T-helper 2 cell treated with Interferon-gamma antibody and Interleukin-4, amounts not matched to agents 100 ng/mL and 5 ng/mL, for 36 hours (primary cell): Measurements from ENCODE around the gene ADCY2. TPM values are rescaled to one million over a fixed set of nuclear protein-coding genes. Genes with fewer than 3 reads are reported as not detected.

Source experiments
- intact Hi-C: fragments of 100-400 bp; cut with micrococcal nuclease; formaldehyde crosslinking; loops from one replicate; pipeline ENCODE4 v1.15.1; 2023
- total RNA-seq: library from RNA; stranded (reverse); gene quantifications from 2 replicates; pipeline ENCODE4 v1.2.3, GENCODE V29; 2022

The ADCY2 gene
- total RNA-seq, 1 donor from 2014 or later: not detected

GRCh38 chr5:7741415-7742065 is 345.6 kb downstream of the ADCY2 start:
- intact Hi-C loops: no loop called here

- intact Hi-C loops: no loop called here
Observed at GRCh38 chr5:7742241-7742656, 346.3 kb downstream of the ADCY2 start.

DNA sequence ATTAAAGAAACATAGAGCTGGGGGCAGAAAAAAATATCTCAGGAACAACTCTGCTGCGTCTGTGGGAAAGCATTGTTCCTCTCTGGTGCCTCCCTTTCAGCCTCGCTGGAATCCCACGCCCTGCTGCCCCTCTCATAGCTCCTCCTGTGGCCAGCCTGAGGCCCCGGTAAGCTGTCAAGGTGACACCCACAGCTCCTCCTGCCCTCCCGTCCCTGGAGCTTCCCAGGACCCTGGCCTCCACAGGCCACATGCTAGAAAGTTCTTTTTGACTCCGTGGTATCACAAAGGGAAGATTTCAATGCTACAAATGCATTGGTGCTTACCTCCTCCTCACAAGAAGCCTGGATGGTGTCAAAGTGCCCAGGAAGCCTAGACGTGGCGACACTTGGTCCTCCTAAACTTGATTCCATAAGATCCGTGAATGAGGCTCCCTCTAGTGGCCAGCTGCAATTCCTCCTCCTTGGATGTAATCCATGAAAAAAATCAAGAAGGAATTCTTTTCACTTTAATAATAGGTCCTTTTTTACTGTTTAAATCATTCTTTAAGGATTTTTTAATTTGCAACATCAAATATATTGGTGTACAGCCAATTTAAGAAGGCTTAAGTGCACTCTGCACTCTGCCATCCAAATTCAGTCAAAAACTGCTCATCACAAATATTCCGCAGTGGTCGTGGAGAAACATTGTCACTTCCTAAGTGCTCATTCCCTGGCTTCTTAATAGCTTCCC is 350.1 kb downstream of the ADCY2 start:
- intact Hi-C loops: loop anchor here (1.0 to 2.0 kb wide), 2 partner anchors 925 to 981 kb away; no protein-coding TSS in a partner anchor

DNA sequence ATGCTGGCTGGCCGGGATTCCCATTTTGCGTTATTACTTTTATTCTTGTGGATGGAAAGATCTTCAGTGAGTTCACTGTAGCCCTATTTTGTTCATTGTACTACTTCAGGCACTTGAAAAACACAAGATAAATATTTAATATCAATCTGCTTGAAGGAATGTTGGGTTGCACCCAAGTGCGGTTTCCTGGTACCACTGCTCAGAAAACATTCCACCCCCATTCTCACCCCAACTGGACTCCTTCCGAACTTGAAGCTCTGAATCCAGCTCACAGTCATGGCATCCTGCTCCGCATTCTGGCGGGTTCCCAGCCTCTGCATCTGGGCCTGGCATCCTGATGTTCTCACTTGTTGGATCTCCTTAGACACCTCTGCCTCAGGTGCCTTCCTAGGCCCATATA is 351.8 kb downstream of the ADCY2 start:
- intact Hi-C loops: loop anchor here (2.0 kb wide), 1 partner anchor 983 kb away; no protein-coding TSS in a partner anchor

DNA sequence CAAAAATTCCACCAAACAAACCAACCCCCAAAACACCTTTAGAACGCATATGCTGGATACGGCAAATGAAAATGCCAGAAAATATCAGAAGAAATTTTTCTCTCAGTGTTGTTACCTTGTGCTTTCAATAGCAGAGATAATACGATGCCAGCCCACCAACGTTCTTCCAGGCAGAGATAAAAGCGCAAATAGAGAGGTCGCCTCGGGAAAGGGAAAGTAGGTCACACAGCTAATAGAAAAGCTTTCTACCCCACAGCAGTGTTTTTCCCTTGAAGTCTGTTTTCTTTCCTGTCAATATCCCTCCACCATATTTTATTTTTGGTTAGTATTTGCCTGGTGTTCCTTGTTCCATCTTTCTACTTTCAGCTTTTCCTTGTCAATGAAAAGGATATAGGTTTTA is 353.7 kb downstream of the ADCY2 start:
- intact Hi-C loops: no loop called here

DNA sequence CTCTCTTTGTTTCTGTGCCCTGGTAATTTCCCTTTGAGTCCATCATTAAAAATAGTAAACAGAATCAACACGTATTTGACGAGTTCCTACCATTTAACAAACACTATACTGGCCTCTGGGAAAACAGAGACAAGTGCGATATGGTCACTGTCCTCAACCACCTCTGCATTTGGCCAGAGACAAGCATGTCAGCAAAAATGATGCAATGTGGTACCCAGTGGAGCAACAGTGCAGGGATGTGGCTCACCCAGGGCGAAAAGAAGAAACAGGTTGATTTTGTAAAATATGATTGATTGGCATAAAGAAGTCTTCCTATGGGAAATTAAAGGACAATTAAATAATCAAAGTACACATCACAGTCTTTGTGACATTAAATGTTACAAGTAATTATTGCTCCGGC is 355.9 kb downstream of the ADCY2 start:
- intact Hi-C loops: no loop called here

DNA sequence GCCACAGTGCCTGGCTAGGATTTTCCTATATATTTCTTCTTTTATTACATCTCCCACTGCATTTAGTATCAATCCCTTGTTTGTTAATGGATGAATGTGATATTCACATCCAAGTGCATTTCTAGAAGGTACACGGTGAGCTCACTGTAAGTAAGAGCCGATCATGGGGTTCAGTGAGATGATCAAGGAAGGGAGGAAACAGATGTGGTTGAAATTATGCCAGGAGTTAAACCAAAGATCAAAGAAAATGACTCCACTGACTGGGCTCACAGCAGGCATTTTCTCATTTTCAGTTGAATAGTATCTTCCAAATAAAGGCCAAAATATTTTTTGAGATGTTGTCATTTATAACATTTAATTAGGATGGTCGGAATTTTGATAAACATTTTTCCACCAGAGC is 357.2 kb downstream of the ADCY2 start:
- intact Hi-C loops: no loop called here

GRCh38 chr5:7753596-7753995 is 357.7 kb downstream of the ADCY2 start:
- intact Hi-C loops: no loop called here

- intact Hi-C loops: loop anchor here (1.0 kb wide), 1 partner anchor 103 kb away; no protein-coding TSS in a partner anchor
Observed at GRCh38 chr5:7754490-7754889, 358.6 kb downstream of the ADCY2 start.

DNA sequence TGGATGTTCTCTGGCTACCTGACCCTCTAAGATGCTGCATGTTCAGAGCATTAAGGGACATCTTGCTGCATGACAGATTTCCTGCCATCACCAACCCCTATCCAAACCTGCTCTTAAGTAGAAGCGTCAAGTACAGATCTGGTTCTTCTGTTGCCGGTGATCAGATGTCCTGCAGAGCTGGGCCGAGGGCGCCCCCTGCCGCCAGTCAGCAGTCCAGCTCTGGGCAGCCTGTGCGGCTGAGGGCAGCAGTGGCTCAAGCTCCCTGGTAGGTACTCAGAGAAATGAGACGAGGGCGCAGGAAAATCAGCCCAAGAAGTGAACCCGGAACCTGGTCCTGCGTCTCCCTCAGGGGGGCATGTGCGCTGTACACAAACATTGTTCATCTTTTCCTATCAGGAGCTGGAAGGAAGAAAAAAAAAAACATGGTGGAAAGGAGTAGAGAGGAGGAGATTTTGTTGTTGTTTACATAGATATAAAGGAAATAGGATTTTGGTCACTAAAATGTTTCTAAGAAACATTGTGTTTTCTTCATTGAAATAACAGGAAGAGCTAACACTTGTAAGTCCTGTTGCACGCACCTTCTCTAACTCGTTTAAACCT is 359.2 kb downstream of the ADCY2 start:
- intact Hi-C loops: loop anchor here (1.0 kb wide), 1 partner anchor 102 kb away; no protein-coding TSS in a partner anchor

DNA sequence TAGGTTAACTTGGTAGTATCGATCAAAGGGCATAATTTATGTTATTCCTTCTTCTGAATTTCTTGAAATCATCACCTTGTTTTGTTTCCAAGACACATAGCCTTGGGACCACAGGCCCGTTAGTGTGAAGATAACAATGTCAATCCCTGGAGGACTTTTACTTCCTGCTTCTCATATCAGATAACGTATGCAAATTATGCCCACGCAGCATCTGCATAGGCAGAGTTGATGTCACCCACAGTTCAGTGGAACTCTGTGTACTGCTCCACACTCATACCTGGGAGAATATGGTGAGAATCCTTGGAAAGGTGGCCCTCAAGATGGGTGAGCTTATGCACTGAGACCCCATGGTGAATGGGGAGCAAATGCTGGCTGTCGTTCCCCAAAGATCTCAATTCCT is 360.0 kb downstream of the ADCY2 start:
- intact Hi-C loops: no loop called here

DNA sequence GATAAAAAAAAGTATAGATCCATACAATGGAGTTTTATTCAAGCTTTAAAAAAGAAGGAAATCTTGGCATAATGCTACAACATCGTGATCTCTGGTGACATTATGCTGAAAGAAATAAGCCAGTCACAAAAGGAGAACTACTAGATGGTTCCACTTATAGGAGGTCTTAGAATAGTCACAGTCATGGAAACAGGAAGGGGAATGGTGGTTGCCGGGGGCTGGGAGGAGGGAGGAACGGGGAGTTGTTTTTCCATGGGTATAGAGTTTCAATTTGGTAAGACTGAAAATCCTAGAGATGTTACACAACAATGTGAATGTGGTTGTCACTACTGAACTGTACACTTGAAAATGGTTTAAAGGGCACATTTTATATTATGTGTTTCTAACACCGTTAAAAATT is 360.5 kb downstream of the ADCY2 start:
- intact Hi-C loops: no loop called here

GRCh38 chr5:7759257-7759871 is 363.4 kb downstream of the ADCY2 start:
- intact Hi-C loops: no loop called here

GRCh38 chr5:7759951-7760580 is 364.1 kb downstream of the ADCY2 start:
- intact Hi-C loops: no loop called here

DNA sequence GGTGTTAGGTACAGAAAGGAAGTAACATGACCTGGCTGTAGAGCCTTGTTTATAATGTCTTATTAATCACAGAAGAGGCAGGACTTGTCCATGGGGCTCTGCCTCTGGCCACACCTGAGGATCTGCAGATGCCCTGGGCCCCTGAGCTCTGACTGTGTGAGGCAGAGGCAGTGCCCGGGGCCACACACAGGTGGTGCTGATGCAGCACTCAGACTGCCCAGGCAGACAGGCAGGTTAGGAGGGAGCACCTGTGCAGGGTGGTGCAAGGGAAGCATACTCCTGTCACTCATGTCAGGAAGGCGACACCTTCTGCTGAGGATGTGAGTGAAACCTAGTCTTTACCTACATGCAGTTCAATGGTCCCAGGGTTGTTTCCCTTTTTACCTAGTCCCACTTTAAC is 366.3 kb downstream of the ADCY2 start:
- intact Hi-C loops: no loop called here

DNA sequence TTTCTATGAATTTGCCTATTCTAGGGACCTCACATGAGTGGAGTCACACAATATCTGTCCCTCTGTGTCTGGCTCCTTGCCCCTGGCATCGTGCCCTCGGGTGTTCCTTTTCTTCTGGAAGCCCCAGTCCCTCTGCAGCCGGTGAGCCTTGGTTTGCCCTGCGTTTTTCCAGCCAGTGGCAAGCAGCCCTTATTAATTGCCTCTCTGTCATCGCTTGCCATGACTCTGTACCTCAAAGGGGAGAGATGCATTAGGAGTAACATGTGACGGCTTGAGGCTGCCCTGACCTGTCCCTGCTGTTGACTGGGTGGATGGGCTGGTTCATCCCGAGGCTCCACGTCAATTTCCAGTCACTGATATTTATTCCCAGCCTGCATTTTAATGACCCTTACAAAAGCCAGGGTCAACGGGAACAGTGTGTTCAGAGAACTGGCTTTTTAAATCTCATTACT is 367.7 kb downstream of the ADCY2 start:
- intact Hi-C loops: no loop called here

DNA sequence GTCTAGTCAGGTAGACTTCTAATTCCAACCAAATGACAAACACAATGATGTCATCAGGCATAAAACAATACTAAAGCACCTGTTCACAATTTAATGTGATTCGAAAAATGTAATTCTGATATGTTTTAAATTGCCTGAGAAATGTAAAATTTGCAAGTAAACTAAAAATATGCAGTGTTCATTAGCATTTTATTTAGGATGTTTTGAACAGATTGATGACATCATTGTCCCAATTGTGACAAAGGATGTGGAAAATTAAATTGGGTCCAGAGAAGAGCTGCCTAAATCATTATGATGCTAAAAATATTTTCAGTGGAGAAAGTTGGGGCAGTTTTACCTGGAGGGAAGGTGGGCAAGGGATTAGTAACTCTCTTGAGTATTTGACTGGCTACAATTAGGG is 368.5 kb downstream of the ADCY2 start:
- intact Hi-C loops: no loop called here

GRCh38 chr5:7770436-7770835 is 374.5 kb downstream of the ADCY2 start:
- intact Hi-C loops: no loop called here

GRCh38 chr5:7772141-7772540 is 376.2 kb downstream of the ADCY2 start:
- intact Hi-C loops: no loop called here

DNA sequence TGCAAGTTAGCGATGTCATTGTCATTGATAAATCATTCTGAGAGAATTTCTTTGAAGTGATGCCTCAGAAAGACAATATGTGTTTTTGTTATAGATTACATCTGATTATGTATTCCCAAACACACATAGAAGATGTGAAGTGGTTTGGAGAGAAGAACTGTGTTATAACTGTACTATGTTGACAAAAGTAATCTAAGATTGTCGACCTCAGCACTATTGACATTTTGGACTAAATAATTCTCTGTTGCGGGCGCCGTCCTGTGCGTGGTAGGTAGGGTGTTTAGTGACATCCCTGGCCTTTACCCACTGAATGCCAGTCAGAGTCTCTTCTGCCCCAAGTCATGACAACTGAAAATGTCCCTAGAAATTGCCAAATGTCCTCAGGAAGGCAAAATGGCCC is 377.2 kb downstream of the ADCY2 start:
- intact Hi-C loops: no loop called here

GRCh38 chr5:7776442-7776841 is 380.5 kb downstream of the ADCY2 start:
- intact Hi-C loops: no loop called here
